Measurements from ENCODE around the gene RAMAC.
"Not testable (repeated sequence)": the region's sequence is repeated elsewhere in the genome, so short reads cannot be mapped to it uniquely, and the experiment has no call there.

The RAMAC gene

DNA sequence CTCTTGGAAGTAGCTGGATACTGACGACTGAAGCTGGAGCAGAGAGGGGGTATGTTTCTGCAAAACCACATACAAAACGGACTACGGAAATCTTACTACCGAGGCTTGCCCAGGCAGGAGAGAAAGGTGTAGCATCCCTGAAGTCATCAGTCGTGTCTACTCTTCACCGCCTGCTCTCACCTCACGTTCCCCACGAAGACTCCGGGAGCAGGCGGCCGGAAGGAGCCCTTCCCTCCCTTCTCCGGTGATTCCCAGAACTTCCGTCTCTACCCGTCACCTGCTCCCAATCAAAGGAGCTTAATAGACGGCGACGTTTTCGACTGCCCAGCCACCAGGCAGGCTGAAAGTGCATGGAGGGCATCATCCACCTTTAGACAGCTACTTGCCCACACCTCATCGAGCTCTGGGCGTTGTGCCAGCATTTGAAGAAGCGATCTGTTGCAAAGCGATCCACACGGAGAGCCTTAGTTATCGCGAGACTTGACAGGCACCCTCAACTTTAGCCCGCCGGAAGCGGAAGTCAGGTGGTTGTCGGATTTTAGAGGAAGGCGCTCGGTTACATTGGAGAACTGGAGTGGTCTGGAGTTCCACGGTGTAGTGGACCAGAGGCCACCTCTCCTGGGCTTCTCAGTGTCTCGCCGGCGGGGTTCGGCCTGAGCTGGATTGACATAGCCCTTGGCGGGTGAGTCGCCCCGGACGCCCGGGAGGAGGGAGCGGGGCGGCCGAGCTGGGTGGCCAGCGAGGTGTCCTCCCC is at the start of gene RAMAC:
Gene RAMAC (plus strand): TSS at position 523 of the 754 bp plus-strand sequence. CDS start 2,809 bp downstream, outside the sequence.
- in situ Hi-C loops (cut with MboI; ENCODE audit: low sequenced_read_pairs): no loop called here

DNA sequence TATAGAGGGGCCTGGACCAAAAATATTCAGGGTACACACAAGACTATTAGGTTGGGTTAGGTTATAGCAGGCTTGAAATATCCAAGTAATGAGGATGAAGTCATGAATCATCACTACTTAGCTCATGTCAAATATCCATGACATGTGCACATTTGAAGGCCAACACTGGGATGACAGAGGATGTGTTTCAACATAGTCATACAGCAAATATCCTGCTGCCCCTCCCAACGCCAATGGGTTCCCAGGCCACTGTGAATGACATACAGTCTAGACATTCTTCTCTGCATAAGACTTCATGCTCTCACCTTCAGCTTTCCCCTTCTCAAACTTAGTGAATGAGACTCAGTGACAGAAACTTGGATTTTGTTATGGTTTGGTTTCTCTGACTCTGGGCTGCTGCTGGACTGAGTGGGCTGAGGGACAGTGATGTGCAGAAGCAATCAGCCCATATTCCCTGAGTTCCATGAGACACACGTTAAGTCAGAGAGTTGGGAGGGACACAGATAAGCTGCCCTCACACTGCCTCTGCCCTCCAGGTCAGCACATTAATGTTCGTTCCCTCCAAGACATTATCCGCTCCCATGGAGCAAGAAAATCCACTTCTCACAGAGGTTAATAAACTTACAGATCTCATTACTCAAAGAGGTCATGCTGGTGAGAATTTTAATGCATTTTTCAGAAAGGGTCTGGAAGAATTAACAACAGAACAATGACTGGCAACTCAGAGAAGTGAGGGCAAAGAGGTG is 48.9 kb upstream of the RAMAC start:
- in situ Hi-C loops (cut with MboI; ENCODE audit: low sequenced_read_pairs): no loop called here

DNA sequence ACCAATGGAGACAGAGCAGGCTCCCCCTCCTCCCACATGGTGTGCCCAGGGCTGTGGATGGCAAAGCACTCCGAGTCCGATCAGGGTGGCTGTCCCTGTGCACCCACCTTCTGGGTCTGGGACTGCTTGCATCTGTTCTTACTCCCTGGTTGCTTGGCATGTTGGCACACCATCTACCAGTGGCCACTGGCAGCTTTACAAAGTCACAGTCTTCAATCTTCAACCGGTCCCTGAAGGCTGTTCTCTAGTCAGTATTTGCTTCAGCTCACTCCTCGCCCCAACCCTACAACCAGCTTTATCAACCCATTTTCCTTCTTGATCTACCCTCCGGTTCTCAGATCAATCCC is 48.3 kb upstream of the RAMAC start:
- in situ Hi-C loops (cut with MboI; ENCODE audit: low sequenced_read_pairs): no loop called here

DNA sequence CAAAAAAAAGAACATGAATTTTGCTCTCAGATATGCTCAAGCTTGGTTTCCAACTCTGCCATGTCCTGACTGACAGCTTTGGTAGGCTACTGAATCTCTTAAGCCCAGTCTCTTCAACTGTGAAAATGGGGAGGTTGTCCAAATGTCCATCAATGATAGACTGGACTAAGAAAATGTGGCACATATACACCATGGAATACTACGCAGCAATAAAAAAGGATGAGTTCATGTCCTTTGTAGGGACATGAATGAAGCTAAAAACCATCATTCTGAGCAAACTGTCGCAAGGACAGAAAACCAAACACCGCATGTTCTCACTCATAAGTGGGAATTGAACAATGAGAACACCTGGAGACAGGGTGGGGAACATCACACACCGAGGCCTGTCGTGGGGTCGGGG is 46.3 kb upstream of the RAMAC start:
- in situ Hi-C loops (cut with MboI; ENCODE audit: low sequenced_read_pairs): not testable (repeated sequence)

DNA sequence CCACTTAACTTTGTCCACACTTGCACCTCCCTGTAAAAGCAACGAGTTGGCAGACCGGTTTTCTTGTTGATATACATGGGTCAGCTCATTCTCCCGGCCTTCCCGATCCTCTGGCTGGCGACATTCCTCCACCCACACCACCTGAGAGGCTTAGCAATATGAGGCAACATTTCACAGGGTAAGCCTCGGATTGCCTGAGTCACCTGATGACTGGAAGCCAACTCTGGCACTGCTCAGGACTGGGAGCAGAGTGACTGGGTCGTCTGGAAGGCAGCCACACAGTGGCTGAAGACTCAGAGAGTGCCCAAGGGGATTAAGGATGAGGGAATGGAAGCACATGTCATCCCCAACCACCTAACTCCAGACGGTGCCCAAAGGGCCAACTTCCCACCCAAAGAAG is 43.3 kb upstream of the RAMAC start:
- in situ Hi-C loops (cut with MboI; ENCODE audit: low sequenced_read_pairs): no loop called here

DNA sequence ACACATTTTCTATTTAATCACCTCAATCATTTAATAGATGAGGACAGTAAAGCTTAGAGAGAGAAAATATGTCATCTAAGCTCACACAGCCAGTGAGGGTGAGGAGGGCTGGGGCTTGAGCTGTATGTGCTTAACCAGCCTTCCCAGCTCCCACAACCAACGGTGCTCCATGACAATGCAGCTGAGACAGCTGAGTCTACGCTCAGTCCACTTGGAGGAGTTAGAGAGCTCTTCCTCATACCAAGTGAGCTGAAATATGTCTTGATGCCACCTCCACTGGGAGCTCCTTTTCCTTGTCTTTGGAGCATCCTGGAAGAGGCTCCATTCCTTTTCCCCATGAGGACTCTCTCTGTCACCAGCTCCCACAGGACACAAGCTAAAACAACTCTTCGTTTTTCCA is 42.8 kb upstream of the RAMAC start:
- in situ Hi-C loops (cut with MboI; ENCODE audit: low sequenced_read_pairs): no loop called here

DNA sequence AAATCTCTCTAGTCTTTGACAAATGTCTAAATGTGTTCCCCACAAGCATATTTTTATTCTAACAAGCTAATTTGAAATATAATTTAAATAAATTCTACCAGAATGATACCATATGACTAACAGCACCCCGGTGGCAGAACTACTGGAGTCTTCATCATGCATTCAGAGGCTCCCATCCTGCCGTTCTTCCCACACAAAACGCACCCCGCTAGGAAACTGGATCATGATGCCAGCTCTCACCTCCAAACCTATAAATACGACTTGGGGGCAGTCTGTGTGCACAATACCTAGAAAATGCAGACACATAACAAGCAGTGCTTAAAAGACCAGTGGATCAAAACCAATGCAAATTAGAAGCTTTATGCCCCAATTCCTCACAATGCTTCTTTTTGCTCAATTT is 42.0 kb upstream of the RAMAC start:
- in situ Hi-C loops (cut with MboI; ENCODE audit: low sequenced_read_pairs): no loop called here

DNA sequence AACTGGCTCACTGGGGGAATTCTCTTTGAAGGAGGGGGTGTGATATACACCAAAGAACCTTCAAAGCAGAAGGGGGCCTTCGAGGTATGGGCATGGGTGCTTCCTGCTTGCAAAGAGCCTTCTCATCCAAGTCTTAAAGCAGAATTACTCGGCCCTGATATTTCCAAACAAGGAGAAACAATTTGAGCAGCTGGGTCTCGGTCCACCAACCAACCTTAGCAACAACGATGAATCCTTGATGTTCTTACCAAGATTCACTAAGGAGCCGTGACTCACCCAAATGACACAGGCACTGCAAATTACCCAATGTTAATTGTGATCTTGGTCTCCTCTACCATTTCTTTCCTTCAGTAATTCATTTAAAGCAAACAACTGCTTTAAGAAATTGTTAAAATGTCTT is 41.2 kb upstream of the RAMAC start:
- in situ Hi-C loops (cut with MboI; ENCODE audit: low sequenced_read_pairs): no loop called here

DNA sequence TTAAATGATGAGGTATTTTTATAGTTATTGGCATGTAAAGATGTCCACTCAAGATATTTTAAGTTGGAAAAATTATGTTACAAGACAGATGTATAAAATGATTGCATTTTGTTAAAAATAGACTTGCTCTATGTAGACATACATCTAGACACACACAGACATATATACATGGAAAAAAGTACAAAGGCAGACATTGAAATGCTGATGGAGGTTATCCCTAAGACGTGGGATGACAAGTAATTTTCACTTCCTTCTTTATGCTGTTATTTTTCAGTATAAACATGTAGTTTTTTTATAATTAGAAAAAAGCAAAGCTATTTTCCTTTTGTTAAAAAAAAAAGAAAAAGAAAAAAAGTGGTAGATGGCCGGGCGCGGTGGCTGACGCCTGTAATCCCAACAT is 40.7 kb upstream of the RAMAC start:
- in situ Hi-C loops (cut with MboI; ENCODE audit: low sequenced_read_pairs): no loop called here

DNA sequence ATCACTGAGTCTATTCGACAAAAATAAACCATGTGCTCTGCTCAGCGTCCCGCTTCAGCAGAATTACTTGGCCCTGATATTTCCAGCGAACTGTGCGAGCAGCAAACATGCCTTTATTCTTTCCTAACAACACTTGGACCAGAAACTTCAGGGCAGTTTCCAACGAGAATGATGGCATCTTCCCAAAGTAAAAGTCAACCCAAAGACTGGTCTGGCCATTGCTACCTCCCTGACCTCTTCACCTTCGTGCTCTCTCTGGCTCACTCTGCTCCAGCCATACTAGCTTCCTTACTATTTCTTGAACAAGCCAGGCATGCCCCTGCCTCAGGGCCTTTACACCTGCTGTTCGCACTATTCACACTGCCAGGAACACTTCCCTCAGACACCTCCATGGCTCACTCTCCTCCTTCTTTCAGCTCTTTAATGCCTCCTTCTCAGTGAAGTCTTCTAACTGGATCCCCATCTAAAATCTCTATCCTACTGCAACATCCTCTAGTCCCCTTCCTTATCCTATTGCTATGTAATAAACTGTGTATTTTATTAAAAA is 39.8 kb upstream of the RAMAC start:
- in situ Hi-C loops (cut with MboI; ENCODE audit: low sequenced_read_pairs): no loop called here

DNA sequence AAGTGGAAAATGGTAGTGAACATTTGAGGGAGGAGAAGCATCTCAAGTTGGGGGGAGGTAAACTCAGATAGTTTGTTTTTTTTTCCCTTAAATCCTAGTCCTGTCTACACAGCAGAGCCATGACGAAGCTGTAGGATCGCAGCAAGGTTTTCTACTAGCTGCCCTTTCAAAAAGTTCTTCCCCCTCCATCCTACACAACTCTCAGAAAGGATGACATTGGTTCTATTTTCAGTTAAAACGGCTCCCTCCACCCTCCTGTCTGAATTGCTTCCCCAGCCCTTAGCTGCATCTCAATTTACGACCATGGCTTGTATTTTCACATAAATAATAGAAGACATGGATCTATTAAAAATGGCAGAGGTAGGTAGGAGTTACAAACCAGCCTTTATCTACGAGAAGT is 35.7 kb upstream of the RAMAC start:
- in situ Hi-C loops (cut with MboI; ENCODE audit: low sequenced_read_pairs): no loop called here

DNA sequence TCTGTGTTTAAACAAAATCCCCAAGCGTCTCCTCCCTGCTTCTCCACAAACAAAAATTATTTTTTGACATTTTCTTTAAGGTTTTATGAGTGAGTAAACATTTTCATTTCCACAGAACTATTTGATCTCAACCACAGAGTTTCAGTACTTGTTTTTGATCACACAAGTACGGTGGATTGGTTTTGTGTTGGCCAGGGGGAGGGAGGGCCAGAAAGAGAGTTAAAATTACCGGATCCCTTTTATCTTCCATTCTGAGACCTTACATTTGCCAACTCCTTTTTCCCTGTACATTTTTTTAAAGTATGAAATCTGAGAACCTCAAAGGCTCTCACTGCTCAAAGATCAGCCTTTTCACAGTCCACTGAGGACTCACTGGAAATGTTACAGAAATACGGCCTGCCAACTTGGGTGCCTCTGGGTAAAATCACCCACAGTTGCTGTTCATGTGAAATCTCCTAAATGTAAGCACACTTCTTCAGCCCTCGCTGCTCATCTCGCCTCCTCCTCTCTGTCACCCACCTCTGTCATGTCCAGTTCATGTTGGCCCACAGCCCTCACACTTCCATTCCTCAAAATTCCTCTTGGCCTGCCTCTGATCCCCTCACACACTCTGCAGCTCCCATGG is 35.2 kb upstream of the RAMAC start:
- in situ Hi-C loops (cut with MboI; ENCODE audit: low sequenced_read_pairs): no loop called here

DNA sequence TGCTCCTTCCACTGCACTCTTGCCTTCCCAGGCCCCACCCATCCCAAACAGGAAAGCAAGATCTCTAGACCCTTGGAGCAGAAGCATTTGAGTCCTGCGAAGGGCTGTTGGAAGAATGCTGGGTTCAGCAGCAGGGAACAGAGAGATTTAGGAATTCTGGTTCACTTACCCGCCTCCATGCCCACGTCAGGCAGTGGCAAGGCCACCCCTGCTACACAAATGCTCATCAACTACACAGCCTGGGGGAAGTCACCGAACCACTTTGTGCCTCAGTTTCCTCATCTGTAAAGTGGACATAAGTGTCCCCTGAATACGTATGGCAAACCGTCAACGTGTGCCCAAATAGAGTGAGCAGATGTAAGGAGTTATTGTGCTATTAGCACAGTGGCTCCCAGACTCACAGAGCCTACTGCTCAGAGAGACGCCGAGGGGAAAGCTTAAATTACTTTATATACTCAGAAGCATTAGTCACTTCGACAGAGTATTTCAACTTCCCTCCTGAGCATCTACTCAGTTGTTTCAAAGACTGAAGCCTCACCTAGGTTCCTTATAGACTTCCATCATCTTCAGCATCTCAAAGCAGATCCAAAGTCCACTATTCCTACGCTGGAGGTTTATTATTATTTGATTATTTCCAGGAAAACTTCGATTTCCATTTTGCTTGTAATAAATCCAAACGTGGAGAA is 34.4 kb upstream of the RAMAC start:
- in situ Hi-C loops (cut with MboI; ENCODE audit: low sequenced_read_pairs): no loop called here

DNA sequence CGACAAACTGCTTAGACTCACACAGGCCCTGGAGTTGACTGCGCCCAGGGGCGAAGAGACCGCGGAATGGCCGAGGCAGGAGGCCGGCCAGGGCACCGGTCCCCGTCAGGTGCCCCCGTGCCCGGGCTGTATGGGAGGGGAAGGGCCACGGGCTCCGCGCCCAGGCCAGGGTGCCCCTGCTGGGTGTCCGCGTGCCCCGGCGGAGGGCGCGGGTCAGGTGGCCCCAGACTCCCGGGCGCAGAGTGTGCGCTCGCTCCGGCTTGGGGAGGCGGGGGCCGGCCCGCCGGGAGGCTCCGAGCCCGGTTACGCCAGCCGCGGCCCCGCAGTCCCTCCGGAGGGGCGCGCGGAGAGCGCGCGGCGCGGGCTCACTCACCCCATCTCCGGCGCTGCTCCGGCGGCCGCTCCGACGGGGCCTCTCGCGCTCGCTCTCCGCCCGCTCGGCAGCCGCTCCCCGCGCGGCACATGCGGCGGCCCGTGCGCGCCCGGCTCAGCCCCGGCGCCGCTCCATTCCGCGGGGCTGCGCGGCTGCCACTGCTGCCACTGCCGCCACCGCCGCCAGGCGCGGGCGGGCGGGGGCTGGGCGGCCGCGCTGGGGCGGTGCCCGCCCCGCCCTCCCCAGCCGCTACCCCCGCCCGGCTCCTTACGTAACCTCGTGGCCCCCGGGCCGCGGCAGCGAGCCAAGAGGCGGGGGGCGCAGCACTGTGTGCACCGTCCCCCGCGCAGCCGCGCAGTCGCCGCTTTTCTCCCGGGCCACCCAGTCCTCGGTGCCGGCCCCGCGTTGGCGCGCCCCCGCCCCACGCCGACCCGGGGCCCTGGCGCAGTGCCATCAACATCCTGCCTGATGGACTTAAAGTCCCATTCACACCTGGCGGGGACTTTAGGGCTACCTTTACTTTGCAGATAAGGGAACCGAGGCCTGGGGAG is 33.6 kb upstream of the RAMAC start, which contains the start of gene HOMER2:
Gene HOMER2 (minus strand): TSS at position 563 of the 924 bp plus-strand sequence. CDS start 185 bp downstream, at position 378.
- in situ Hi-C loops (cut with MboI; ENCODE audit: low sequenced_read_pairs): no loop called here

DNA sequence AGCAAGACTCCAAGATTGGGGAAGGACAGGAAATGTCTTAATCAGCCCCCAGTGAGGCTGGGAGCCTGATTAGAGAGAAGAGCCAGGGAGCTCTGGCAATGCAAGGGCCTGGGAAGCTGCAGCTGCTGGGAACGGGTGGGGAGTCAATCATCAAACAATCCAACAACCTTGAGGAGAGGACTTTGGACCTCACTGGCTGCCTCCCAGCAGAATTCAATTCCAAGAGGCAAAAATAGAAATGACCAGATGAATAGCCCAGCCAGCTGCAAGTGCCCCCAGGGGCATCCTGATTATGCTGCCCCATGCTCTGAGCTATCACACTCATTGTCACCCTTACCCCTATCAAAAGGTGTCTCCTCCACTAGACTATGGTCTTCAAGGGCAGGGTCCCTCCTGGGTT is 27.4 kb upstream of the RAMAC start:
- in situ Hi-C loops (cut with MboI; ENCODE audit: low sequenced_read_pairs): no loop called here

DNA sequence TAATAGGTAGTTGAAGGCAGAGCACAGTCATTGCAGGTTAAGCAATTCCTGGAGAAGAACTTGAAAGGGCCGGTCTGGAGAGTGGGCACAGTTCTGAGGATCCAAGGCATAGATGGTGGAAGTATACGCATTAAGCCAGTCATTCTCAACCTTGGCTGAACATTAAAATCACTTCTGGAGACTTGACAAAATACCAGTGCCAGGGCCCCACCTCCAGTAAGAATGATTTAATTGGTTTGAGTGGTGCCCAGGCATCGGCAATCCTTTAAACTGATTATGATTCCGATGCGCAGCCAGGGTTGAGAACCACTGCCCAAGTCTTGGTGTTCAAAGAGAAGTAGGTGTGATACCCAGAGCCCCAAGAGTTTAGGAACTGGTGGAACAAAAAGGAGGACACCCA is 26.6 kb upstream of the RAMAC start:
- in situ Hi-C loops (cut with MboI; ENCODE audit: low sequenced_read_pairs): no loop called here

DNA sequence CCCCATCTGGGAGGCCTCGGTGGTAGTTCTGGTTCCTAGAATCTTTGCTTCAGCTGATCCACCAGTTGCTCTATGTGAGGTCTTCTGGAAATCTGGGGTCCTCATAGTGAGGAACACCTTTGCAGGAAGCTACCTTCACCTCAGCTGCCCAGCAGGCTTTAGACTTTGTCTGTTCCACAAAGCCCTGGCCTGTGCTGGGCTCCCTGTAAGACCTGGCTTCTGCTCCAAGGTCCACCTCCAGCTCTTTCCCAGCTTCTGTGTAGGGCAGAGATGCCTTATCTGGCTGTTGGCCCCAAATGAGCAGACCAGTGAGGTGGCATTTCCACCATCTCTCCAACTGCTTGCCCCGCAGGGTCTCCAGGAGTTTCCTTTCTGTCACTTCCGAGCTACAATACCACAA is 25.2 kb upstream of the RAMAC start:
- in situ Hi-C loops (cut with MboI; ENCODE audit: low sequenced_read_pairs): no loop called here

DNA sequence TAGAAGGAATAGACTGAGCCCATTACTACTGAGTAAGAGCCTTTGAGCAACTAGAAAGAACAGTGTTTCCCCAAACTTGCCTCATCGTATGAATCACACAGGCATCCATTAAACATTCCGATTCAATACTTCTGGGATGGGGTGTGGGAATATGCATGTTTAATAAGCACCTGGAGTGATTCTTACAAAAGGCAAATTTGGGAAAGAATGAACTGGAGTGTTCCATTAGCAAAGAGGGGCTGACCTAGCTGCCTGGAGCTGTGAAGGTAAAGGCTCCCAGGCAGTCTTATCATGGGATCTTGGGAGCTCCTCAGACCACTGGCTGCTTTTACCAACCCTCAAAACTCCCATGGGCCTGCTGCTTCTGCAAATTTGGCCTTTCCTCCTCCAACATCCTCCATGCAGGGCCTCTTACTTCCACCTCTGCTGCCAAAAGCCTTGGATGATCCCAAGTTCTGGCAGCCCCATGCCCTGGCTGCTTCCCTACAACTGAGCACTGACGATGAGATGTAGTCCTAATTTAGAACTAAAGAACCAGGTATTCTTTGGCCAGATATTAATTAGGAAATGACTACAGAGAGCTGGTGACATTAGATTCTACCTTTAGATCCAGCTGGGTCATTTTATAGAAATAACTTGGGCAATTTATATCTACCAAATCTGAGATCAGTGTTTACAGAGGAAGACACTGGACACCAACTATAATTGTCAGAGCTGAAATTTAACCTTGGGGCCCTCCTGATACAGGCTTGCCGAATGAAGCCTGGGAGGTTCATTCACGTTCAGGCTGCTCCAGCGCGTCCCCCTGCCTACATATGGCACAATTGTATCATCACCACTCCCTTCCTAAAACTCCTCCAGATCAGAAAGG is 22.3 kb upstream of the RAMAC start:
- in situ Hi-C loops (cut with MboI; ENCODE audit: low sequenced_read_pairs): no loop called here

DNA sequence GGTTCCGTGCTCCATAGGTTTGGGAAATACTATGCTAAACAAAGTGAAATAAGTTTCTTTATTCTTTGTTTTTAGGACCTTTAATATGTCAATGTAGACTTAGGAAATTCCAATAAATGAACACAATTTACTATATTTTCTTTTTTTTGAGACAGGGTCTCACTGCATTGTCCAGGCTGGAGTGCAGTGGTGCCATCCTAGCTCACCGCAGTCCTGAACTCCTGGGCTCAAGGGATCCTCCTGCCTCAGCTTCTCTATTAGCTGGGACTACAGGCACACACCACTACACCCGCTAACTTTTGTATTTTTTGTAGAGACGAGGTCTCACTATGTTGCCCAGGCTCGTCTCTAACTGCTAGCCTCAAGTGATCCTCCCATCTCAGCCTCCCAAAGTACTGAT is 21.1 kb upstream of the RAMAC start:
- in situ Hi-C loops (cut with MboI; ENCODE audit: low sequenced_read_pairs): no loop called here

All from HL-60/S4 treated with retinoic acid at 250 ng/mL for 4 days and 3 days (cell line).